ENCODE data around the gene NTN1.

NTN1 gene

GRCh38 chr17:9124554-9124935 lies 103.2 kb downstream of the NTN1 start:
- H3K4me3 ChIP-seq (ENCODE audit: low read depth, low read length) = no peak overlapping the region
- no peak for TF ChIP-seq CTCF (IDR thresholded peaks at IDR 0.05; ENCODE audit: borderline replicate concordance, insufficient read depth, low read depth, low read length)

- TF ChIP-seq CTCF (IDR thresholded peaks at IDR 0.05; ENCODE audit: borderline replicate concordance, insufficient read depth, low read depth, low read length) = no peak
- no peak overlapping the region for H3K4me3 ChIP-seq (ENCODE audit: low read depth, low read length)
Observed at GRCh38 chr17:9125722-9126121, 104.4 kb downstream of the NTN1 start.

- no peak overlapping the region for H3K4me3 ChIP-seq (ENCODE audit: low read depth, low read length)
- TF ChIP-seq CTCF (IDR thresholded peaks at IDR 0.05; ENCODE audit: borderline replicate concordance, insufficient read depth, low read depth, low read length) = no peak
Observed at GRCh38 chr17:9127340-9127739, 106.0 kb downstream of the NTN1 start.

DNA sequence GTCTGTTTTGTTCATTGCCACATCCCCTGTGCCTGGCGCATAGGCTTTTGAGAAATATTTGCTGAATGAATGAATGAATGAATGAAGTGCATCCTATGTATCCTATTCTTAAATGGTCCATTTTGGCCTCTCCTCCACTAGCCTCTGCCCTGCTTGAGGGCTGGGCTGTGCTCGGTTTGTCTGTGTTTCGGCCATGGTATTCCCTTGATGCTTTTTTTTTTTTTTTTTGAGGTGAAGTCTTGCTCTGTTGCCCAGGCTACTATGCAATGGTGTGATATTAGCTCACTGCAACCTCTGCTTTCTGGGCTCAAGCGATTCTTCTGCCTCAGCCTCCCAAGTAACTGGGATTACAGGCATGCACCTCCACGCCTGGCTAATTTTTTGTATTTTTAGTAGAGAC lies 110.1 kb downstream of the NTN1 start:
- no peak overlapping the region for H3K4me3 ChIP-seq (ENCODE audit: low read depth, low read length)
- TF ChIP-seq CTCF (IDR thresholded peaks at IDR 0.05; ENCODE audit: borderline replicate concordance, insufficient read depth, low read depth, low read length) = no peak

- no peak overlapping the region for H3K4me3 ChIP-seq (ENCODE audit: low read depth, low read length)
- TF ChIP-seq CTCF (IDR thresholded peaks at IDR 0.05; ENCODE audit: borderline replicate concordance, insufficient read depth, low read depth, low read length) = no peak
Observed at GRCh38 chr17:9132291-9132690, 111.0 kb downstream of the NTN1 start.

GRCh38 chr17:9132944-9133610 lies 111.8 kb downstream of the NTN1 start:
- no peak overlapping the region for H3K4me3 ChIP-seq (ENCODE audit: low read depth, low read length)
- no peak for TF ChIP-seq CTCF (IDR thresholded peaks at IDR 0.05; ENCODE audit: borderline replicate concordance, insufficient read depth, low read depth, low read length)

DNA sequence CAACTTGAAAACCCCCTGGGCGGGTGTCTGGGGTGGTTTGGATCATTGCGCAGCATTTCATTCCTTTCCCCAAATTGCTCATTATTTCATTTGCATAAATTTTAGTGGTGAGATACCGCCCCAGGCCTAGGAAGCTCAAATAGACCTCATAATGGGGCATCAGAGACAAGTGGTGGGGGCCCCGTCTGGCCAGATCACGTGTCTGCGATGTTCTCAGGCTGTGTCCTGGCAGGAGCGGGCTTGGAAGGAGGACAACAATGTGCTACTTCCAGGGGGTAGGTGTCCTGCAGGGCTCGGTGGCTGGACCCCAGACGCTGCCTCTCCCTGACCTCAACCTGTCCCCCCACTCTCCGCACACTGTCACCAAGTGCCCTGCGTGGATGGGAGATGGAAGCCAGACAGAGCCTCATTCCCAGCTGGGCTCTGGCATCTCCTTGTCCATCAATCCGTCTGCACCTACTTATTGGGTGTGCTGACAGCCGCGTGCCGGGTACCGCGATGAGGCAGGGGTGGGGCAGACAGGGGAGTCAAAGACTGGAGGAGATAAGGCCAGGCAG lies 116.9 kb downstream of the NTN1 start:
- no peak for TF ChIP-seq CTCF (IDR thresholded peaks at IDR 0.05; ENCODE audit: borderline replicate concordance, insufficient read depth, low read depth, low read length)

More for the DNA sequence above, 116.9 kb downstream of the NTN1 start:
- no peak overlapping the region for H3K4me3 ChIP-seq (ENCODE audit: low read depth, low read length)

Data from GM12875 (cell line).